RWPE2 (cell line): ENCODE data around the gene TEDC2.
"Not testable (repeated sequence)": the region's sequence is repeated elsewhere in the genome, so short reads cannot be mapped to it uniquely, and the experiment has no call there.

Experiments
- ATAC-seq: fragments of 200-7000 bp; cut with Tn5 transposase; 3 replicates; pipeline ENCODE4 v1.9.1; 2021; ENCODE audit warnings: low read depth
- DNase-seq: peaks from one replicate; pipeline ENCODE4 v3.0.0-alpha.2; 2020; ENCODE audit warnings: low spot score
- H3K27ac ChIP-seq: fragments of 450-650 bp; 2 replicates; pipeline ENCODE4 v1.5.1; 2017; ENCODE audit warnings: mild to moderate bottlenecking; ENCODE audit not compliant: poor library complexity, severe bottlenecking
- H3K27me3 ChIP-seq: fragments of 250-450 bp; sonication (Bioruptor Pico); 2 replicates; pipeline ENCODE4 v1.5.1; 2021; ENCODE audit warnings: mild to moderate bottlenecking, moderate library complexity; ENCODE audit not compliant: insufficient read depth, poor library complexity, severe bottlenecking
- H3K36me3 ChIP-seq: fragments of 250-450 bp; sonication (Bioruptor Pico); 2 replicates; pipeline ENCODE4 v1.5.1; 2020; ENCODE audit warnings: low read depth, mild to moderate bottlenecking, moderate library complexity
- H3K4me1 ChIP-seq: fragments of 250-450 bp; sonication (Bioruptor Pico); 2 replicates; pipeline ENCODE4 v1.5.1; 2021; ENCODE audit warnings: mild to moderate bottlenecking, moderate library complexity; ENCODE audit not compliant: insufficient read depth, poor library complexity, severe bottlenecking
- H3K4me3 ChIP-seq: fragments of 250-450 bp; sonication (Bioruptor Pico); 2 replicates; pipeline ENCODE4 v1.5.1; 2021; ENCODE audit warnings: mild to moderate bottlenecking, moderate library complexity; ENCODE audit not compliant: severe bottlenecking
- H3K9me3 ChIP-seq: fragments of 250-450 bp; sonication (Bioruptor Pico); 2 replicates; pipeline ENCODE4 v1.5.1; 2021; ENCODE audit warnings: mild to moderate bottlenecking, moderate library complexity; ENCODE audit not compliant: severe bottlenecking
- CTCF ChIP-seq: fragments of 450-650 bp; IDR thresholded peaks from one replicate; pipeline ENCODE4 v1.5.1; 2017; ENCODE audit warnings: mild to moderate bottlenecking, moderate library complexity; ENCODE audit not compliant: poor library complexity, severe bottlenecking

The TEDC2 gene

DNA sequence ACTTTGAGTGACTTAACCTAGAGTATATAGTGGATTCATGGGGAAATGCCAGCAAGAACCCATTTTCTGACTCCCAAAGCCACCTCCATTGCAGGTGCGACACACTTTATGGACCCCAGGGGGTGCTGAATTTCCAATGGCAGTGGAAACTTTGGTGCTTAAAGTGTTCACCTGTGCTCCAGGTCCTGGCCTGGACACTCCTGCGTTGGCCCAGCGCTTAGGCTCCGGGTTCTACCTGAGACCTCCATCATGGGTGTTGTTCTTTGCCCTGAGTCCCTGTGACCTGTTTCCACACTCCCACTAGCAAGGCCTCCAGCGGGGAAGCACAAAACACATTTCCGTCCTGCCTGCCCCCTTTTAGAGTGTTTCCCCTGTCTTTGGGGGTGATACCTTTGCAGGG is 27.6 kb upstream of the TEDC2 start:
- Histone ChIP-seq H3K4me1 (peaks cover 7% of the 10 kb centered on the region), H3K36me3 (peaks cover 65% of the 10 kb centered on the region)
- no peak for TF ChIP-seq CTCF

DNA sequence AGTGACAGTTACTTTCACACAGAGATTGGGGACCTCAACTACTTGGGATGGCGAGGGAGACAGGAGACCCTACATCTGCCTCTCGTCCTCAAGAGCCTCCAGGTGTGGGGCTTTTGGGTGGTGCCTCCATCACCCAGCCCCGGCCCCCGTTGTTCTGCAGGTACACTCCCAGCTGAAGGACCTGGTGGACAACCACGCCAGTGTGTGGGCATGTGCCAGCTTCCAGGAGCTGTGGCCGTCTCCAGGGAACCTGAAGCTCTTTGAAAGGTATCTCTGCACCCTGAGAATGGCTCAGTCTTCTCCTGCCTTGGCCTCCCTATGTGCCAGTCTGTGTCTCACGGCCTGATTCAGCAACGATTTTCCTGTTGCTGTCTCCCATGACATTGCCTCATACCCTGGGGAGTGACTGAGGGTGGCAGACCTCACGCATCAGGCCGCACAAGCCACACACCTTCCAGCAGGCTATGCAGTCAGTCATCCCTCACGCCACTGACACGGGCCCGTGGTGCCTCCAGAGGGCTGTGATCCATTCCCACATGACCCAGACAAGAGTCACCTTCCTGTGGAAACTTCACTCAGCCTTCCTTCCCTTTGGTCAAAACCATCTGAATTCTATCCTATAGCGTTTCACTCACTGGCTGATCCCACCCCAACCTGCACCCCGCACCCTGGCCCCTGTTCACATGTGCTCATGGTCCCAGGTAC is 27.0 kb upstream of the TEDC2 start:
- Histone ChIP-seq H3K9me3 (no peaks in the 10 kb centered on the region), H3K36me3 (peaks cover 71% of the 10 kb centered on the region), H3K27ac (no peak overlapping the region), H3K4me3 (no peak overlapping the region), H3K27me3 (no peaks in the 10 kb centered on the region), H3K4me1 (peaks cover 7% of the 10 kb centered on the region)
- TF ChIP-seq CTCF, result no peak
- no peak for ATAC-seq
- no peak for DNase-seq

More for the DNA sequence above, 27.6 kb upstream of the TEDC2 start:
- H3K9me3 ChIP-seq, result no peaks in the 10 kb centered on the region
- H3K4me3 ChIP-seq, result no peak overlapping the region
- ATAC-seq (no peak), DNase-seq (no peak)
- H3K27ac ChIP-seq, result no peak overlapping the region
- H3K27me3 ChIP-seq, result no peaks in the 10 kb centered on the region

DNA sequence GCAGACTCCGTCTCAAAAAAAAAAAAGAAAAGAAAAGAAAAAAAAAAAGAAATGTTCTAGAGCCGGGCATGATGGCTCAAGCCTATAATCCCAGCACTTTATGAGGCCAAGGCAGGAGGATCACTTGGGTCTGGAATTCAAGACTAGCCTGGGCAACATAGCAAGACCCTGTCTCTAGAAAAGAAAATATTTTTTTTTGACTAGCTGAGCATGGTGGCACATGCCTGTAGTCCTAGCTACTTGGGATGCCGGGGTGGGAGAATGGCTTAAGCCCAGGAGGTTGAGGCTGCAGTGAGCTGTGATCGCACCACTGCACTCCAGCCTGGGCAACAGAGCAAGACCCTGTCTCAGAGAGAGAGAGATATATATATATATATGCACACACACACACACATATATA is 24.7 kb upstream of the TEDC2 start:
- H3K27me3 ChIP-seq, H3K4me3 ChIP-seq, H3K27ac ChIP-seq, H3K4me1 ChIP-seq, ATAC-seq, H3K9me3 ChIP-seq, DNase-seq: not testable (repeated sequence)
- H3K36me3 ChIP-seq, result peaks cover 94% of the 10 kb centered on the region

- ATAC-seq (no peak), DNase-seq (no peak)
- H3K27me3 ChIP-seq, result no peaks in the 10 kb centered on the region
- no peak overlapping the region for H3K27ac ChIP-seq
- H3K9me3 ChIP-seq, result no peaks in the 10 kb centered on the region
- H3K4me1 ChIP-seq, result no peaks in the 10 kb centered on the region
- H3K4me3 ChIP-seq, result no peak overlapping the region
- peaks cover 94% of the 10 kb centered on the region for H3K36me3 ChIP-seq
- no peak for TF ChIP-seq CTCF
Measured at GRCh38 chr16:2436110-2436509, 23.8 kb upstream of the TEDC2 start.

- DNase-seq (no peak), ATAC-seq (no peak)
- H3K27me3 ChIP-seq, result no peaks in the 10 kb centered on the region
- TF ChIP-seq CTCF, result no peak
- H3K36me3 ChIP-seq, result peaks cover 89% of the 10 kb centered on the region
- no peaks in the 10 kb centered on the region for H3K9me3 ChIP-seq
- no peak overlapping the region for H3K4me3 ChIP-seq
- no peaks in the 10 kb centered on the region for H3K4me1 ChIP-seq
- no peak overlapping the region for H3K27ac ChIP-seq
Measured at GRCh38 chr16:2437032-2437790, 22.7 kb upstream of the TEDC2 start.
